ENCODE measurements around the gene TSPAN7.

TSPAN7 gene

GRCh38 chrX:38578167-38578566 is 16.8 kb downstream of the TSPAN7 start:
- in situ Hi-C loops (cut with MboI; ENCODE audit: low pct_unique_long_range_greater_than_20kb, low sequenced_read_pairs): no loop called here
- DNase-seq: no peak

- in situ Hi-C loops (cut with MboI; ENCODE audit: low pct_unique_long_range_greater_than_20kb, low sequenced_read_pairs): no loop called here
- no peak for DNase-seq
Measured at GRCh38 chrX:38583181-38583580, 21.8 kb downstream of the TSPAN7 start.

GRCh38 chrX:38594434-38594833 is 33.1 kb downstream of the TSPAN7 start:
- in situ Hi-C loops (cut with MboI; ENCODE audit: low pct_unique_long_range_greater_than_20kb, low sequenced_read_pairs): no loop called here

GRCh38 chrX:38595801-38596200 is 34.5 kb downstream of the TSPAN7 start:
- in situ Hi-C loops (cut with MboI; ENCODE audit: low pct_unique_long_range_greater_than_20kb, low sequenced_read_pairs): no loop called here

More at GRCh38 chrX:38594434-38594833, 33.1 kb downstream of the TSPAN7 start:
- DNase-seq: no peak

GRCh38 chrX:38596939-38597338 is 35.6 kb downstream of the TSPAN7 start:
- in situ Hi-C loops (cut with MboI; ENCODE audit: low pct_unique_long_range_greater_than_20kb, low sequenced_read_pairs): no loop called here
- DNase-seq: no peak

More at GRCh38 chrX:38595801-38596200, 34.5 kb downstream of the TSPAN7 start:
- no peak for DNase-seq

- in situ Hi-C loops (cut with MboI; ENCODE audit: low pct_unique_long_range_greater_than_20kb, low sequenced_read_pairs): no loop called here
- DNase-seq: no peak
Measured at GRCh38 chrX:38599796-38600755, 38.7 kb downstream of the TSPAN7 start.

- DNase-seq: no peak
- in situ Hi-C loops (cut with MboI; ENCODE audit: low pct_unique_long_range_greater_than_20kb, low sequenced_read_pairs): no loop called here
Measured at GRCh38 chrX:38601866-38602265, 40.5 kb downstream of the TSPAN7 start.

GRCh38 chrX:38606821-38607220 is 45.5 kb downstream of the TSPAN7 start:
- in situ Hi-C loops (cut with MboI; ENCODE audit: low pct_unique_long_range_greater_than_20kb, low sequenced_read_pairs): no loop called here
- peak; percentile 47 for DNase-seq

GRCh38 chrX:38607976-38608375 is 46.6 kb downstream of the TSPAN7 start:
- in situ Hi-C loops (cut with MboI; ENCODE audit: low pct_unique_long_range_greater_than_20kb, low sequenced_read_pairs): no loop called here
- DNase-seq: peak; percentile 23

GRCh38 chrX:38610849-38611248 is 49.5 kb downstream of the TSPAN7 start:
- in situ Hi-C loops (cut with MboI; ENCODE audit: low pct_unique_long_range_greater_than_20kb, low sequenced_read_pairs): no loop called here
- DNase-seq: no peak

GRCh38 chrX:38612281-38612680 is 50.9 kb downstream of the TSPAN7 start:
- no peak for DNase-seq
- in situ Hi-C loops (cut with MboI; ENCODE audit: low pct_unique_long_range_greater_than_20kb, low sequenced_read_pairs): no loop called here

GRCh38 chrX:38614485-38614884 is 53.1 kb downstream of the TSPAN7 start:
- no peak for DNase-seq
- in situ Hi-C loops (cut with MboI; ENCODE audit: low pct_unique_long_range_greater_than_20kb, low sequenced_read_pairs): no loop called here

GRCh38 chrX:38616904-38617303 is 55.6 kb downstream of the TSPAN7 start:
- no peak for DNase-seq
- in situ Hi-C loops (cut with MboI; ENCODE audit: low pct_unique_long_range_greater_than_20kb, low sequenced_read_pairs): no loop called here

- DNase-seq: peak; percentile 65
- in situ Hi-C loops (cut with MboI; ENCODE audit: low pct_unique_long_range_greater_than_20kb, low sequenced_read_pairs): no loop called here
Measured at GRCh38 chrX:38618180-38618579, 56.8 kb downstream of the TSPAN7 start.

- in situ Hi-C loops (cut with MboI; ENCODE audit: low pct_unique_long_range_greater_than_20kb, low sequenced_read_pairs): no loop called here
- DNase-seq: no peak
Measured at GRCh38 chrX:38620623-38621022, 59.3 kb downstream of the TSPAN7 start.

- no peak for DNase-seq
- in situ Hi-C loops (cut with MboI; ENCODE audit: low pct_unique_long_range_greater_than_20kb, low sequenced_read_pairs): no loop called here
Measured at GRCh38 chrX:38626296-38626695, 65.0 kb downstream of the TSPAN7 start.

GRCh38 chrX:38627683-38628082 is 66.3 kb downstream of the TSPAN7 start:
- DNase-seq: peak; percentile 62
- in situ Hi-C loops (cut with MboI; ENCODE audit: low pct_unique_long_range_greater_than_20kb, low sequenced_read_pairs): no loop called here

- in situ Hi-C loops (cut with MboI; ENCODE audit: low pct_unique_long_range_greater_than_20kb, low sequenced_read_pairs): no loop called here
Measured at GRCh38 chrX:38628587-38628986, 67.2 kb downstream of the TSPAN7 start.

GRCh38 chrX:38632516-38632915 is 71.2 kb downstream of the TSPAN7 start:
- in situ Hi-C loops (cut with MboI; ENCODE audit: low pct_unique_long_range_greater_than_20kb, low sequenced_read_pairs): no loop called here
- DNase-seq: no peak

More at GRCh38 chrX:38628587-38628986, 67.2 kb downstream of the TSPAN7 start:
- no peak for DNase-seq

GRCh38 chrX:38634665-38635064 is 73.3 kb downstream of the TSPAN7 start:
- peak; percentile 27 for DNase-seq

More at GRCh38 chrX:38634665-38635064, 73.3 kb downstream of the TSPAN7 start:
- in situ Hi-C loops (cut with MboI; ENCODE audit: low pct_unique_long_range_greater_than_20kb, low sequenced_read_pairs): no loop called here

Measured in KBM-7 (cell line).